Measurements from ENCODE around the gene MAGI1.

Gene MAGI1

GRCh38 chr3:65350801-65351476 lies 687.8 kb downstream of the MAGI1 start:
- DNase-seq (ENCODE audit: low read depth) = no peak

GRCh38 chr3:65348398-65348995 lies 690.2 kb downstream of the MAGI1 start:
- no peak for DNase-seq (ENCODE audit: low read depth)

- no peak for DNase-seq (ENCODE audit: low read depth)
These were observed 691.6 kb downstream of the MAGI1 start for GRCh38 chr3:65347166-65347565.

GRCh38 chr3:65344846-65345245 lies 693.9 kb downstream of the MAGI1 start:
- DNase-seq (ENCODE audit: low read depth) = no peak

GRCh38 chr3:65344444-65344843 lies 694.3 kb downstream of the MAGI1 start:
- DNase-seq (ENCODE audit: low read depth) = no peak

GRCh38 chr3:65343736-65344135 lies 695.0 kb downstream of the MAGI1 start:
- no peak for DNase-seq (ENCODE audit: low read depth)

- no peak for DNase-seq (ENCODE audit: low read depth)
These were observed 695.7 kb downstream of the MAGI1 start for GRCh38 chr3:65343026-65343425.

- DNase-seq (ENCODE audit: low read depth) = no peak
These were observed 696.5 kb downstream of the MAGI1 start for GRCh38 chr3:65342084-65342683.

GRCh38 chr3:65339192-65339740 lies 699.5 kb downstream of the MAGI1 start:
- DNase-seq (ENCODE audit: low read depth) = no peak

- DNase-seq (ENCODE audit: low read depth) = no peak
These were observed 700.1 kb downstream of the MAGI1 start for GRCh38 chr3:65338571-65338970.

- DNase-seq (ENCODE audit: low read depth) = no peak
These were observed 703.1 kb downstream of the MAGI1 start for GRCh38 chr3:65335587-65335986.

- no peak for DNase-seq (ENCODE audit: low read depth)
These were observed 704.6 kb downstream of the MAGI1 start for GRCh38 chr3:65334045-65334665.

GRCh38 chr3:65331730-65332129 lies 707.0 kb downstream of the MAGI1 start:
- DNase-seq (ENCODE audit: low read depth) = no peak

GRCh38 chr3:65330072-65330471 lies 708.6 kb downstream of the MAGI1 start:
- DNase-seq (ENCODE audit: low read depth) = no peak

GRCh38 chr3:65328148-65328547 lies 710.6 kb downstream of the MAGI1 start:
- DNase-seq (ENCODE audit: low read depth) = no peak

GRCh38 chr3:65326574-65326973 lies 712.1 kb downstream of the MAGI1 start:
- DNase-seq (ENCODE audit: low read depth) = no peak

GRCh38 chr3:65322910-65323309 lies 715.8 kb downstream of the MAGI1 start:
- no peak for DNase-seq (ENCODE audit: low read depth)

- no peak for DNase-seq (ENCODE audit: low read depth)
These were observed 720.5 kb downstream of the MAGI1 start for GRCh38 chr3:65318231-65318630.

GRCh38 chr3:65314916-65315315 lies 723.8 kb downstream of the MAGI1 start:
- DNase-seq (ENCODE audit: low read depth) = no peak

- no peak for DNase-seq (ENCODE audit: low read depth)
These were observed 724.4 kb downstream of the MAGI1 start for GRCh38 chr3:65314269-65314668.

GRCh38 chr3:65313666-65314065 lies 725.1 kb downstream of the MAGI1 start:
- no peak for DNase-seq (ENCODE audit: low read depth)

- DNase-seq (ENCODE audit: low read depth) = no peak
These were observed 732.9 kb downstream of the MAGI1 start for GRCh38 chr3:65305836-65306235.

Data from HS-5 (cell line).